NCI-H1436 treated with DMSO at 0.1 percent for 48 hours (cell line): ENCODE measurements around the gene GABPB2.
"Not testable (repeated sequence)": the region's sequence is repeated elsewhere in the genome, so short reads cannot be mapped to it uniquely, and the experiment has no call there.

ENCODE experiments used
- DNase-seq: peaks from one replicate; lab custom pipeline; 2025; lab: John Stamatoyannopoulos, UW

Gene GABPB2

GRCh38 chr1:151060007-151060656 is 10.4 kb upstream of the GABPB2 start, which contains the start of gene MLLT11:
Gene MLLT11 (plus strand): TSS chr1:151060397. CDS start chr1:151067225, 6,828 bp downstream.
- DNase-seq = peak; percentile 76

- DNase-seq = no peak
Measured at GRCh38 chr1:151060657-151061421, 9.7 kb upstream of the GABPB2 start.

GRCh38 chr1:151061704-151062103 is 8.9 kb upstream of the GABPB2 start:
- no peak for DNase-seq

GRCh38 chr1:151062741-151063371 is 7.7 kb upstream of the GABPB2 start:
- DNase-seq = no peak

GRCh38 chr1:151065089-151065645 is 5.4 kb upstream of the GABPB2 start:
- no peak for DNase-seq

- DNase-seq = no peak
Measured at GRCh38 chr1:151067185-151067584, 3.4 kb upstream of the GABPB2 start.

- no peak for DNase-seq
Measured at GRCh38 chr1:151069103-151069486, 1.5 kb upstream of the GABPB2 start.

- DNase-seq = no peak
Measured at GRCh38 chr1:151072224-151072623, 1.7 kb downstream of the GABPB2 start.

GRCh38 chr1:151085953-151086559 is 15.5 kb downstream of the GABPB2 start:
- DNase-seq = no peak

GRCh38 chr1:151097426-151097825 is 26.9 kb downstream of the GABPB2 start:
- not testable (repeated sequence) for DNase-seq

GRCh38 chr1:151098126-151098525 is 27.6 kb downstream of the GABPB2 start:
- DNase-seq = no peak

- DNase-seq = no peak
Measured at GRCh38 chr1:151104630-151105029, 34.1 kb downstream of the GABPB2 start.

- DNase-seq = no peak
Measured at GRCh38 chr1:151106894-151107293, 36.3 kb downstream of the GABPB2 start.

GRCh38 chr1:151108331-151108730 is 37.8 kb downstream of the GABPB2 start:
- no peak for DNase-seq

GRCh38 chr1:151113877-151114276 is 43.3 kb downstream of the GABPB2 start:
- no peak for DNase-seq

GRCh38 chr1:151124763-151125403 is 54.3 kb downstream of the GABPB2 start:
- no peak for DNase-seq

GRCh38 chr1:151128800-151129199 is 58.2 kb downstream of the GABPB2 start:
- DNase-seq = no peak

GRCh38 chr1:151130987-151131586 is 60.5 kb downstream of the GABPB2 start:
- no peak for DNase-seq

- no peak for DNase-seq
Measured at GRCh38 chr1:151131701-151132334, 61.3 kb downstream of the GABPB2 start.

GRCh38 chr1:151132335-151133017 is 61.9 kb downstream of the GABPB2 start:
- no peak for DNase-seq
